Hepatocyte (in vitro differentiated cells): ENCODE measurements around the gene CROCC2. TPM values are rescaled to one million over a fixed set of nuclear protein-coding genes. Genes with fewer than 3 reads are reported as not detected.

Source experiments
- DNase-seq: peaks from one replicate; pipeline ENCODE4 v3.0.0-alpha.2; 2016; ENCODE audit warnings: low spot score
- H2AFZ ChIP-seq: fragments of 200-600 bp; sonication (generic); 2 replicates; pipeline ENCODE4 v1.6.0; 2016; ENCODE audit warnings: antibody characterized with exemption, mild to moderate bottlenecking
- H3K27ac ChIP-seq: fragments of 200-600 bp; sonication (generic); 2 replicates; pipeline ENCODE4 v1.5.1; 2016; ENCODE audit warnings: mild to moderate bottlenecking
- H3K27me3 ChIP-seq: fragments of 200-600 bp; sonication (generic); 2 replicates; pipeline ENCODE4 v1.6.1; 2016
- H3K36me3 ChIP-seq: fragments of 200-600 bp; sonication (generic); replicated peaks from 2 replicates; pipeline ENCODE4 v1.5.1; 2016; ENCODE audit warnings: low read depth; ENCODE audit not compliant: insufficient read depth
- H3K4me1 ChIP-seq: fragments of 200-600 bp; sonication (generic); 2 replicates; pipeline ENCODE4 v1.5.1; 2016; ENCODE audit warnings: mild to moderate bottlenecking, moderate library complexity; ENCODE audit not compliant: insufficient read depth
- H3K4me2 ChIP-seq: fragments of 200-600 bp; sonication (generic); 2 replicates; pipeline ENCODE4 v1.6.0; 2016
- H3K4me3 ChIP-seq: fragments of 200-600 bp; sonication (generic); 2 replicates; pipeline ENCODE4 v1.5.1; 2016; ENCODE audit warnings: mild to moderate bottlenecking
- H3K79me2 ChIP-seq: fragments of 200-600 bp; sonication (generic); 2 replicates; pipeline ENCODE4 v1.6.0; 2017; ENCODE audit warnings: mild to moderate bottlenecking
- H3K9me2 ChIP-seq: fragments of 200-600 bp; sonication (generic); replicated peaks from 2 replicates; pipeline ENCODE4 v1.6.0; 2017; ENCODE audit warnings: mild to moderate bottlenecking; ENCODE audit not compliant: insufficient read depth
- H3K9me3 ChIP-seq: fragments of 200-600 bp; sonication (generic); 2 replicates; pipeline ENCODE4 v1.5.1; 2016; ENCODE audit warnings: low read depth, mild to moderate bottlenecking
- H4K20me1 ChIP-seq: fragments of 200-600 bp; sonication (generic); 2 replicates; pipeline ENCODE4 v1.6.0; 2016; ENCODE audit warnings: mild to moderate bottlenecking; ENCODE audit not compliant: insufficient read depth, poor library complexity, severe bottlenecking
- EZH2 ChIP-seq: fragments of 200-600 bp; sonication (generic); IDR thresholded peaks from 2 replicates; pipeline ENCODE4 v1.6.1; 2016; ENCODE audit warnings: antibody characterized with exemption, mild to moderate bottlenecking, borderline replicate concordance
- EZH2phosphoT487 ChIP-seq: fragments of 200-600 bp; sonication (generic); IDR thresholded peaks from one replicate; pipeline ENCODE4 v1.6.1; 2018; ENCODE audit warnings: antibody characterized with exemption, mild to moderate bottlenecking, low read depth, moderate library complexity; ENCODE audit not compliant: unreplicated experiment, severe bottlenecking
- WGBS: methylation state at CpG from one replicate; pipeline ENCODE4 v1.1.6; 2016; ENCODE audit warnings: low lambda C conversion rate; ENCODE audit errors: missing lambda C conversion rate; 5-methylcytosine and 5-hydroxymethylcytosine counted together
- polyA plus RNA-seq: library from polyadenylated mRNA; unstranded; fragments of >200 nt; fragmentation: Nextera tagmentation; extraction: Ambion mirVana; gene quantifications from 2 replicates; pipeline ENCODE4 v1.2.1, GENCODE V29; 2016
- total RNA-seq: library from RNA; depleted of rRNA; stranded (reverse); fragments of >200 nt; gene quantifications from 2 replicates; pipeline ENCODE4 v1.2.3, GENCODE V29; 2014
- TF ChIP-seq, protein P1 (sequence below): fragments of 200-600 bp; sonication (generic); IDR thresholded peaks from 2 replicates; pipeline ENCODE4 v1.5.1; 2016; ENCODE audit warnings: antibody characterized with exemption, mild to moderate bottlenecking; ENCODE audit not compliant: poor library complexity

Gene CROCC2
- total and polyA plus RNA-seq, 2 experiments from 2014 or later, result 0.04 to 0.10 TPM

DNA sequence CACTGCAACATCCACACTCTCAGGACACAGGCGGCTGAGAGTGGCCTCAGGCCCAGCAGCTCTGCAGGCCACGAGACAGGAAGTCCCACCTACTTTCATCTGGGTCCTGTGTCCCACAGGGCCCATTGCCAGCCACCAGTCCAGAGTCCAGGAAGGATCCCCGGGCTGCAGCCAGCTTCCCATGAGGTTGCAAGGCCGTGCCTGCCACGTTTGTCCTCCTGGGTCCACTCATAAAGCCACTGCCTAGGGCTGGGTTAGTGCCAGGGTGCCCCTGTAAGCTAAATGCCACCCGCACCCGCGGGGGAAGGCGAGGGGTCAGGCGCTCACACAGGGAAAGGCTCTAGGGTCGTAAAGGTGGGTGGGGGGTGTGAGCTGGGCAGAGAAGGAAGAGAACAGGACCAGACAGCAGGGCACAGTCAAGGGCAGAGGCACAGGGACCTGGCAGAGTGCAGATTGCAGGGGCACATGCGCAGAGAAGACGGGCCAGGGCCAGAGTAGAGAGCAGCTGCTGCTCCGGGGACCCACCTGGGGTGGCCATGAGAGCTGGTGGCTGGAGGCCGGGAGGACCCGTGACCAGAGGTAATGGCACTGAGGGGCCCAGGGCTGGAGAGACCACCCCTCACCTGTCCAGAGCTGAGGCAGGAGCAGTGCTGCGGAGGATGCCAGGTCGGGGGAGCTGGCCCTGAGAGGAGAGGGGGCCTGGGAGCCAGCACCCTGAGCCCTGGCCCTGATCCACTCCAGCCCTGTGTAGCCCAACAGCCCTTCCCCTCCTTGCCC, 29.5 kb upstream of the CROCC2 start:
- WGBS, result 94% methylated on average over 18 of the region's 18 CpGs
- peaks cover 15% of the 10 kb centered on the region for H3K4me1 ChIP-seq
- no peak overlapping the region for H3K27ac ChIP-seq
- no peaks in the 10 kb centered on the region for H3K27me3 ChIP-seq
- H4K20me1 ChIP-seq, result no peaks in the 10 kb centered on the region
- no peaks in the 10 kb centered on the region for H3K36me3 ChIP-seq
- no peaks in the 10 kb centered on the region for H3K79me2 ChIP-seq
- no peaks in the 10 kb centered on the region for H3K9me2 ChIP-seq
- H3K9me3 ChIP-seq, result no peaks in the 10 kb centered on the region
- H3K4me3 ChIP-seq, result no peak overlapping the region
- H3K4me2 ChIP-seq, result no peak overlapping the region
- H2AFZ ChIP-seq, result no peak overlapping the region
- DNase-seq, result peak; percentile 58
- TF ChIP-seq, protein P1, sequence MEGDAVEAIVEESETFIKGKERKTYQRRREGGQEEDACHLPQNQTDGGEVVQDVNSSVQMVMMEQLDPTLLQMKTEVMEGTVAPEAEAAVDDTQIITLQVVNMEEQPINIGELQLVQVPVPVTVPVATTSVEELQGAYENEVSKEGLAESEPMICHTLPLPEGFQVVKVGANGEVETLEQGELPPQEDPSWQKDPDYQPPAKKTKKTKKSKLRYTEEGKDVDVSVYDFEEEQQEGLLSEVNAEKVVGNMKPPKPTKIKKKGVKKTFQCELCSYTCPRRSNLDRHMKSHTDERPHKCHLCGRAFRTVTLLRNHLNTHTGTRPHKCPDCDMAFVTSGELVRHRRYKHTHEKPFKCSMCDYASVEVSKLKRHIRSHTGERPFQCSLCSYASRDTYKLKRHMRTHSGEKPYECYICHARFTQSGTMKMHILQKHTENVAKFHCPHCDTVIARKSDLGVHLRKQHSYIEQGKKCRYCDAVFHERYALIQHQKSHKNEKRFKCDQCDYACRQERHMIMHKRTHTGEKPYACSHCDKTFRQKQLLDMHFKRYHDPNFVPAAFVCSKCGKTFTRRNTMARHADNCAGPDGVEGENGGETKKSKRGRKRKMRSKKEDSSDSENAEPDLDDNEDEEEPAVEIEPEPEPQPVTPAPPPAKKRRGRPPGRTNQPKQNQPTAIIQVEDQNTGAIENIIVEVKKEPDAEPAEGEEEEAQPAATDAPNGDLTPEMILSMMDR, result no peak
- TF ChIP-seq EZH2, result no peak
- no peak for TF ChIP-seq EZH2phosphoT487

DNA sequence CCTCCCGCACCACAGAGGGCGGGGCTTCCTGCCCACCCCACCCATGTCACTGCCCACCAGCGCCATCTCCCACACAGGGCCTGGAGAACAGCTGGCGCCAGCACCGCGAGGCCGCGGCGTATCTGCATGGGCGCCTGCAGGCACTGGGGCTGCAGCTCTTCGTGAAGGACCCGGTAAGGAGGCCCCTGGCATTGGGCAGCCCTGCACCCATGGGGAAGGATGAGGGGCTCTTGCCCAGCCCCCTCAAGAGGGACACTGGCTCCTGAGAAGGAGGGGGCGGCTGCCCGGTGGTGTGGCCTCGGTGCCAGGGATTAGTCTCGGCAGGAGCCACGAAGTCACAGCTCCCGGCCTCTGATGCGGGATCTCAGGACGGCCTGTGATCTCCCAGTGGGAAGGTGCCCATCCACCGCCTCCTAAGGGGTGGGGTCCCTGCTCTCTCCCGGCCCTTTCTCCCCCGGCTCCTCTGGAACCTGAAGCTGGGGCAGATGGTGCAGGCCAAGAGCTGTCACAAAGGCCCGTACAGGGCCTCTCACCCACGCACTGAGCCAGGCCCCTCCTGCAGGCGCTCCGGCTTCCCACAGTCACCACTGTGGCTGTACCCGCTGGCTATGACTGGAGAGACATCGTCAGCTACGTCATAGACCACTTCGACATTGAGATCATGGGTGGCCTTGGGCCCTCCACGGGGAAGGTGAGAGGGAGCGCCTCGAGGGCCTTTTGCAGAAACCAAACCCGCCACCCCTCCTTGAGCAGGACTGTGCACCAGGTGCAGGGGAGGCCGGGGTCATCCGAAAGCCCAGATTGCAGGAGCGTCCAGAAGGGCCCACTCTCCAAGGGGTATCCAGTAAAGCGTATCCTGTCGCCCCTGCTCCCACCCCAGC, 28.4 kb upstream of the CROCC2 start:
- H4K20me1 ChIP-seq, result no peaks in the 10 kb centered on the region
- WGBS, result 92% methylated on average over 34 of the region's 40 CpGs
- no peaks in the 10 kb centered on the region for H3K27me3 ChIP-seq
- H3K9me2 ChIP-seq, result no peaks in the 10 kb centered on the region
- H3K4me1 ChIP-seq, result peaks cover 15% of the 10 kb centered on the region
- no peak overlapping the region for H3K4me2 ChIP-seq
- no peaks in the 10 kb centered on the region for H3K9me3 ChIP-seq
- no peak for DNase-seq
- no peak overlapping the region for H3K27ac ChIP-seq
- H2AFZ ChIP-seq, result no peak overlapping the region
- H3K79me2 ChIP-seq, result no peaks in the 10 kb centered on the region
- H3K36me3 ChIP-seq, result no peaks in the 10 kb centered on the region
- H3K4me3 ChIP-seq, result no peak overlapping the region
- TF ChIP-seq EZH2 (no peak), EZH2phosphoT487 (no peak)
- TF ChIP-seq, protein P1, result no peak

DNA sequence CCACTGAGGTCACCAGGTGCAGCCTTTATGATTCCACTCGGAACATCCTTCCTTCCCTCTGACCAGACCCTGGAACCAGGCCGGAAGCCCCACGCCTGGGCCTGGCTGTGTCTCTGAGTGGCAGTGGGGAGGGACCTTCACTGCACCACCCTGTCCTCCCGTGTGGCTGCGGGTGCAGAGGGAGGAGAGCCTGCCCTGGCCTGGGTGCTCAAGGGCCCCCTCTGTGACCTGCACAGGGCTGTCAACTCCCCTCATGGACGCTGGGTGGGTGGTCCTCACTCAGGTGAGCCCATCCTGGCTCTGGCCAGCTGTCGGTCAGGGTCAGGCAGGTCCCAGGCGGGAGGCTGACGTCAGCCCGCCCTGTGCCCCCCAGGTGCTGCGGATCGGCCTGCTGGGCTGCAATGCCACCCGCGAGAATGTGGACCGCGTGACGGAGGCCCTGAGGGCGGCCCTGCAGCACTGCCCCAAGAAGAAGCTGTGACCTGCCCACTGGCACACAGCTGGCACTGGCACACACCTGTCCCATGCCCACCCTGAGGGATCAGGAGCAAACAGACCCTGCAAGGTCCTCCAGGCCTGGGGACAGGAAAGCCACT, 27.7 kb upstream of the CROCC2 start:
- no peak overlapping the region for H3K4me3 ChIP-seq
- no peaks in the 10 kb centered on the region for H3K36me3 ChIP-seq
- no peak overlapping the region for H3K27ac ChIP-seq
- H4K20me1 ChIP-seq, result no peaks in the 10 kb centered on the region
- peaks cover 13% of the 10 kb centered on the region for H3K4me1 ChIP-seq
- DNase-seq, result no peak
- TF ChIP-seq EZH2 (no peak), EZH2phosphoT487 (no peak)
- TF ChIP-seq, protein P1, result no peak
- no peaks in the 10 kb centered on the region for H3K27me3 ChIP-seq
- no peaks in the 10 kb centered on the region for H3K79me2 ChIP-seq
- 91% methylated on average over 17 of the region's 18 CpGs for WGBS
- no peak overlapping the region for H2AFZ ChIP-seq
- H3K9me2 ChIP-seq, result no peaks in the 10 kb centered on the region
- no peaks in the 10 kb centered on the region for H3K9me3 ChIP-seq
- no peak overlapping the region for H3K4me2 ChIP-seq
